ENCODE results near the gene GPR158.

GPR158 gene

GRCh38 chr10:25465582-25466372 lies 291.0 kb downstream of the GPR158 start:
- no peak overlapping the region for H3K4me3 Mint-ChIP-seq
- no peak for ATAC-seq (replicated peaks; ENCODE audit: extremely low read depth, poor library complexity, severe bottlenecking)
- H3K27ac Mint-ChIP-seq (ENCODE audit: low read depth) = no peak overlapping the region
- no peaks in the 10 kb centered on the region for H3K27me3 Mint-ChIP-seq
- DNase-seq (ENCODE audit: low spot score in 2 of 2) = no peak
- no peaks in the 10 kb centered on the region for H3K4me1 Mint-ChIP-seq
- H3K9me3 Mint-ChIP-seq = peaks cover 26% of the 10 kb centered on the region
- peaks cover 1% of the 10 kb centered on the region for H3K36me3 Mint-ChIP-seq (ENCODE audit: insufficient read depth)

- Mint-ChIP-seq H3K4me1 (no peaks in the 10 kb centered on the region), H3K27ac (ENCODE audit: low read depth) (no peak overlapping the region), H3K9me3 (peaks cover 14% of the 10 kb centered on the region), H3K4me3 (no peak overlapping the region), H3K27me3 (no peaks in the 10 kb centered on the region), H3K36me3 (ENCODE audit: insufficient read depth) (peaks cover 1% of the 10 kb centered on the region)
- ATAC-seq (replicated peaks; ENCODE audit: extremely low read depth, poor library complexity, severe bottlenecking) (no peak), DNase-seq (ENCODE audit: low spot score in 2 of 2) (no peak)
Measured at GRCh38 chr10:25467881-25468280, 293.1 kb downstream of the GPR158 start.

GRCh38 chr10:25481467-25481866 lies 306.7 kb downstream of the GPR158 start:
- H3K27ac Mint-ChIP-seq (ENCODE audit: low read depth) = no peak overlapping the region
- no peak for DNase-seq (ENCODE audit: low spot score in 2 of 2)
- H3K9me3 Mint-ChIP-seq = peaks cover 23% of the 10 kb centered on the region
- H3K4me1 Mint-ChIP-seq = no peaks in the 10 kb centered on the region
- no peak overlapping the region for H3K4me3 Mint-ChIP-seq
- no peaks in the 10 kb centered on the region for H3K27me3 Mint-ChIP-seq
- no peak for ATAC-seq (replicated peaks; ENCODE audit: extremely low read depth, poor library complexity, severe bottlenecking)
- H3K36me3 Mint-ChIP-seq (ENCODE audit: insufficient read depth) = no peaks in the 10 kb centered on the region

- ATAC-seq (replicated peaks; ENCODE audit: extremely low read depth, poor library complexity, severe bottlenecking) = no peak
- no peaks in the 10 kb centered on the region for H3K27me3 Mint-ChIP-seq
- H3K27ac Mint-ChIP-seq (ENCODE audit: low read depth) = no peak overlapping the region
- no peaks in the 10 kb centered on the region for H3K36me3 Mint-ChIP-seq (ENCODE audit: insufficient read depth)
- DNase-seq (ENCODE audit: low spot score in 2 of 2) = no peak
- no peak overlapping the region for H3K4me3 Mint-ChIP-seq
- no peaks in the 10 kb centered on the region for H3K4me1 Mint-ChIP-seq
- H3K9me3 Mint-ChIP-seq = peaks cover 23% of the 10 kb centered on the region
Measured at GRCh38 chr10:25483999-25484398, 309.2 kb downstream of the GPR158 start.

GRCh38 chr10:25487266-25487665 lies 312.5 kb downstream of the GPR158 start:
- ATAC-seq (replicated peaks; ENCODE audit: extremely low read depth, poor library complexity, severe bottlenecking) (no peak), DNase-seq (ENCODE audit: low spot score in 2 of 2) (no peak)
- Mint-ChIP-seq H3K4me3 (no peak overlapping the region), H3K4me1 (no peaks in the 10 kb centered on the region), H3K36me3 (ENCODE audit: insufficient read depth) (no peaks in the 10 kb centered on the region), H3K9me3 (peaks cover 23% of the 10 kb centered on the region), H3K27ac (ENCODE audit: low read depth) (no peak overlapping the region), H3K27me3 (no peaks in the 10 kb centered on the region)

- no peaks in the 10 kb centered on the region for H3K4me1 Mint-ChIP-seq
- no peak overlapping the region for H3K4me3 Mint-ChIP-seq
- ATAC-seq (replicated peaks; ENCODE audit: extremely low read depth, poor library complexity, severe bottlenecking) = no peak
- no peak overlapping the region for H3K27ac Mint-ChIP-seq (ENCODE audit: low read depth)
- no peaks in the 10 kb centered on the region for H3K27me3 Mint-ChIP-seq
- H3K9me3 Mint-ChIP-seq = peaks cover 6% of the 10 kb centered on the region
- H3K36me3 Mint-ChIP-seq (ENCODE audit: insufficient read depth) = no peaks in the 10 kb centered on the region
- no peak for DNase-seq (ENCODE audit: low spot score in 2 of 2)
Measured at GRCh38 chr10:25492040-25492439, 317.2 kb downstream of the GPR158 start.

- Mint-ChIP-seq H3K36me3 (ENCODE audit: insufficient read depth) (no peaks in the 10 kb centered on the region), H3K27ac (ENCODE audit: low read depth) (no peak overlapping the region), H3K9me3 (peaks cover 11% of the 10 kb centered on the region), H3K4me1 (no peaks in the 10 kb centered on the region), H3K27me3 (no peaks in the 10 kb centered on the region), H3K4me3 (no peak overlapping the region)
- no peak for ATAC-seq (replicated peaks; ENCODE audit: extremely low read depth, poor library complexity, severe bottlenecking)
- no peak for DNase-seq (ENCODE audit: low spot score in 2 of 2)
Measured at GRCh38 chr10:25492680-25493079, 317.9 kb downstream of the GPR158 start.

- ATAC-seq (replicated peaks; ENCODE audit: extremely low read depth, poor library complexity, severe bottlenecking) (no peak), DNase-seq (ENCODE audit: low spot score in 2 of 2) (no peak)
- no peak overlapping the region for H3K4me3 Mint-ChIP-seq
- no peaks in the 10 kb centered on the region for H3K4me1 Mint-ChIP-seq
- H3K36me3 Mint-ChIP-seq (ENCODE audit: insufficient read depth) = no peaks in the 10 kb centered on the region
- peaks cover 11% of the 10 kb centered on the region for H3K9me3 Mint-ChIP-seq
- H3K27ac Mint-ChIP-seq (ENCODE audit: low read depth) = no peak overlapping the region
- H3K27me3 Mint-ChIP-seq = no peaks in the 10 kb centered on the region
Measured at GRCh38 chr10:25493122-25493893, 318.5 kb downstream of the GPR158 start.

- H3K4me3 Mint-ChIP-seq = no peak overlapping the region
- peaks cover 16% of the 10 kb centered on the region for H3K9me3 Mint-ChIP-seq
Measured at GRCh38 chr10:25497246-25497645, 322.4 kb downstream of the GPR158 start.

GRCh38 chr10:25498645-25499044 lies 323.8 kb downstream of the GPR158 start:
- Mint-ChIP-seq H3K9me3 (peaks cover 16% of the 10 kb centered on the region), H3K36me3 (ENCODE audit: insufficient read depth) (no peaks in the 10 kb centered on the region), H3K4me1 (no peaks in the 10 kb centered on the region), H3K4me3 (no peak overlapping the region), H3K27me3 (no peaks in the 10 kb centered on the region), H3K27ac (ENCODE audit: low read depth) (no peak overlapping the region)
- DNase-seq (ENCODE audit: low spot score in 2 of 2) (no peak), ATAC-seq (replicated peaks; ENCODE audit: extremely low read depth, poor library complexity, severe bottlenecking) (no peak)

More at GRCh38 chr10:25497246-25497645, 322.4 kb downstream of the GPR158 start:
- Mint-ChIP-seq H3K36me3 (ENCODE audit: insufficient read depth) (no peaks in the 10 kb centered on the region), H3K4me1 (no peaks in the 10 kb centered on the region), H3K27ac (ENCODE audit: low read depth) (no peak overlapping the region), H3K27me3 (no peaks in the 10 kb centered on the region)
- no peak for DNase-seq (ENCODE audit: low spot score in 2 of 2)
- ATAC-seq (replicated peaks; ENCODE audit: extremely low read depth, poor library complexity, severe bottlenecking) = no peak

GRCh38 chr10:25501912-25502311 lies 327.1 kb downstream of the GPR158 start:
- Mint-ChIP-seq H3K9me3 (peaks cover 12% of the 10 kb centered on the region), H3K4me1 (no peaks in the 10 kb centered on the region), H3K36me3 (ENCODE audit: insufficient read depth) (no peaks in the 10 kb centered on the region), H3K27me3 (no peaks in the 10 kb centered on the region), H3K27ac (ENCODE audit: low read depth) (no peak overlapping the region), H3K4me3 (no peak overlapping the region)
- ATAC-seq (replicated peaks; ENCODE audit: extremely low read depth, poor library complexity, severe bottlenecking) (no peak), DNase-seq (ENCODE audit: low spot score in 2 of 2) (no peak)

- H3K4me3 Mint-ChIP-seq = no peak overlapping the region
- peaks cover 6% of the 10 kb centered on the region for H3K9me3 Mint-ChIP-seq
- no peaks in the 10 kb centered on the region for H3K4me1 Mint-ChIP-seq
- no peak overlapping the region for H3K27ac Mint-ChIP-seq (ENCODE audit: low read depth)
- H3K36me3 Mint-ChIP-seq (ENCODE audit: insufficient read depth) = no peaks in the 10 kb centered on the region
- H3K27me3 Mint-ChIP-seq = no peaks in the 10 kb centered on the region
- ATAC-seq (replicated peaks; ENCODE audit: extremely low read depth, poor library complexity, severe bottlenecking) = no peak
- no peak for DNase-seq (ENCODE audit: low spot score in 2 of 2)
Measured at GRCh38 chr10:25502453-25502852, 327.7 kb downstream of the GPR158 start.

- no peaks in the 10 kb centered on the region for H3K36me3 Mint-ChIP-seq (ENCODE audit: insufficient read depth)
- DNase-seq (ENCODE audit: low spot score in 2 of 2) (no peak), ATAC-seq (replicated peaks; ENCODE audit: extremely low read depth, poor library complexity, severe bottlenecking) (no peak)
- H3K4me3 Mint-ChIP-seq = no peak overlapping the region
- H3K4me1 Mint-ChIP-seq = no peaks in the 10 kb centered on the region
- no peak overlapping the region for H3K27ac Mint-ChIP-seq (ENCODE audit: low read depth)
- peaks cover 5% of the 10 kb centered on the region for H3K9me3 Mint-ChIP-seq
- no peaks in the 10 kb centered on the region for H3K27me3 Mint-ChIP-seq
Measured at GRCh38 chr10:25504306-25504705, 329.5 kb downstream of the GPR158 start.
